Natural killer cell (primary cell): ENCODE results near the gene HIGD2A. TPM values are rescaled to one million over a fixed set of nuclear protein-coding genes. Genes with fewer than 3 reads are reported as not detected.
A peak's percentile ranks its signal among the peaks of the same experiment; 100 is the strongest.

Experiments used
- ATAC-seq, 3 donors: fragments of 150-1000 bp in 2 of 3; fragments of 200-7000 bp in 1 of 3; cut with Tn5 transposase; 1 replicate in 1 of 3; 2 replicates in 2 of 3; pipeline ENCODE4 v1.10.0; 2021; ENCODE audit warnings: mild to moderate bottlenecking in 2 of 3, moderate library complexity in 2 of 3
- DNase-seq, 2 donors: peaks; one replicate each; pipeline versions ENCODE4 v3.0.0 to v3.0.0-alpha.2; 2013 to 2021; ENCODE audit warnings: mixed read lengths in 1 of 2
- H3K27ac ChIP-seq: one replicate; pipeline ENCODE4 v1.5.1; 2013; ENCODE audit warnings: mild to moderate bottlenecking, low read length
- H3K27me3 ChIP-seq: one replicate; pipeline ENCODE4 v1.6.1; 2013; ENCODE audit warnings: low read length; ENCODE audit not compliant: control insufficient read depth, insufficient read depth
- H3K36me3 ChIP-seq: one replicate; pipeline ENCODE4 v1.6.1; 2013; ENCODE audit warnings: low read length; ENCODE audit not compliant: control insufficient read depth, insufficient read depth
- H3K4me1 ChIP-seq: one replicate; pipeline ENCODE4 v1.6.1; 2013; ENCODE audit warnings: low read length; ENCODE audit not compliant: control insufficient read depth, insufficient read depth
- H3K4me3 ChIP-seq: one replicate; pipeline ENCODE4 v1.5.1; 2013; ENCODE audit warnings: low read length
- H3K9me3 ChIP-seq: one replicate; pipeline ENCODE4 v1.6.1; 2013; ENCODE audit warnings: low read length; ENCODE audit not compliant: control insufficient read depth, insufficient read depth
- H3K27ac Mint-ChIP-seq, 2 donors: one replicate each; pipeline ENCODE4 v1.8.0; 2022; ENCODE audit warnings: mild to moderate bottlenecking in 2 of 2, mixed read lengths in 2 of 2, moderate library complexity in 1 of 2
- H3K27me3 Mint-ChIP-seq, 2 donors: one replicate each; pipeline ENCODE4 v1.8.0; 2022; ENCODE audit warnings: low read depth in 2 of 2, mixed read lengths in 2 of 2
- H3K36me3 Mint-ChIP-seq: one replicate; pipeline ENCODE4 v1.8.0; 2022; ENCODE audit warnings: mixed read lengths
- H3K4me1 Mint-ChIP-seq, 2 donors: one replicate each; pipeline ENCODE4 v1.8.0; 2022; ENCODE audit warnings: mixed read lengths in 2 of 2
- H3K4me3 Mint-ChIP-seq: one replicate; pipeline ENCODE4 v1.8.0; 2022; ENCODE audit warnings: mild to moderate bottlenecking, moderate library complexity, mixed read lengths
- H3K9me3 Mint-ChIP-seq, 2 donors: one replicate each; pipeline ENCODE4 v1.8.0; 2022; ENCODE audit warnings: mixed read lengths in 2 of 2
- WGBS: methylation state at CpG from one replicate; pipeline ENCODE4 v1.1.7; 2013; ENCODE audit warnings: missing lambda C conversion rate; ENCODE audit not compliant: insufficient coverage; 5-methylcytosine and 5-hydroxymethylcytosine counted together
- intact Hi-C: fragments of 100-400 bp; cut with micrococcal nuclease; formaldehyde crosslinking; loops from one replicate; pipeline ENCODE4 v1.14.2; 2022
- total RNA-seq, 4 donors: library from RNA; stranded (reverse); fragments of 120-200 nt in 1 of 4; gene quantifications; one replicate each; pipeline versions ENCODE4 v1.2.3 to v1.2.4, GENCODE V29; 2013 to 2022
- TF ChIP-seq, protein P1 (sequence below): fragments of 200-600 bp; IDR thresholded peaks from one replicate; pipeline ENCODE4 v1.8.0; 2022; ENCODE audit warnings: antibody characterized with exemption

Gene HIGD2A
- total RNA-seq, 3 donors from 2014 or later (not counting 1 experiment from before 2014, with no cell fraction given) = 83.5 to 90.2 (median 86.2) TPM

GRCh38 chr5:176416965-176417364 lies 28.4 kb downstream of the HIGD2A start:
- Mint-ChIP-seq H3K4me3 (peak overlapping the region; percentile 68), H3K27me3 (peaks cover 10% of the 10 kb centered on the region in 2 donors), H3K36me3 (no peaks in the 10 kb centered on the region), H3K9me3 (no peaks in the 10 kb centered on the region), H3K4me1 (peaks cover 26 to 41% of the 10 kb centered on the region in 2 donors), H3K27ac (peak overlapping the region; percentile 80 to 86)
- no peaks in the 10 kb centered on the region for H3K9me3 ChIP-seq
- intact Hi-C loops = loop anchor here (2.0 to 5.0 kb wide), 5 partner anchors 28 to 180 kb away; partner anchors contain the start of genes FAF2, HIGD2A, NOP16 and RNF44
- TF ChIP-seq, protein P1, sequence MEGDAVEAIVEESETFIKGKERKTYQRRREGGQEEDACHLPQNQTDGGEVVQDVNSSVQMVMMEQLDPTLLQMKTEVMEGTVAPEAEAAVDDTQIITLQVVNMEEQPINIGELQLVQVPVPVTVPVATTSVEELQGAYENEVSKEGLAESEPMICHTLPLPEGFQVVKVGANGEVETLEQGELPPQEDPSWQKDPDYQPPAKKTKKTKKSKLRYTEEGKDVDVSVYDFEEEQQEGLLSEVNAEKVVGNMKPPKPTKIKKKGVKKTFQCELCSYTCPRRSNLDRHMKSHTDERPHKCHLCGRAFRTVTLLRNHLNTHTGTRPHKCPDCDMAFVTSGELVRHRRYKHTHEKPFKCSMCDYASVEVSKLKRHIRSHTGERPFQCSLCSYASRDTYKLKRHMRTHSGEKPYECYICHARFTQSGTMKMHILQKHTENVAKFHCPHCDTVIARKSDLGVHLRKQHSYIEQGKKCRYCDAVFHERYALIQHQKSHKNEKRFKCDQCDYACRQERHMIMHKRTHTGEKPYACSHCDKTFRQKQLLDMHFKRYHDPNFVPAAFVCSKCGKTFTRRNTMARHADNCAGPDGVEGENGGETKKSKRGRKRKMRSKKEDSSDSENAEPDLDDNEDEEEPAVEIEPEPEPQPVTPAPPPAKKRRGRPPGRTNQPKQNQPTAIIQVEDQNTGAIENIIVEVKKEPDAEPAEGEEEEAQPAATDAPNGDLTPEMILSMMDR = no peak
- ATAC-seq = no peak
- H3K4me1 ChIP-seq = peaks cover 19% of the 10 kb centered on the region
- peak overlapping the region; percentile 45 for H3K27ac ChIP-seq
- H3K4me3 ChIP-seq = peak overlapping the region; percentile 21
- 88% methylated on average over 11 of the region's 11 CpGs for WGBS
- no peaks in the 10 kb centered on the region for H3K27me3 ChIP-seq
- H3K36me3 ChIP-seq = no peaks in the 10 kb centered on the region
- DNase-seq = no peak

- H3K27me3 ChIP-seq = no peaks in the 10 kb centered on the region
- intact Hi-C loops = loop anchor here (5.0 kb wide), 2 partner anchors 139 to 179 kb away; no protein-coding TSS in a partner anchor
- no peaks in the 10 kb centered on the region for H3K9me3 ChIP-seq
- Mint-ChIP-seq H3K36me3 (no peaks in the 10 kb centered on the region), H3K27ac (peak overlapping the region in 1 of 2 donors; percentile 45), H3K4me3 (no peak overlapping the region), H3K9me3 (no peaks in the 10 kb centered on the region), H3K27me3 (peaks cover 18 to 22% of the 10 kb centered on the region in 2 donors), H3K4me1 (peaks cover 20 to 30% of the 10 kb centered on the region in 2 donors)
- H3K4me1 ChIP-seq = peaks cover 19% of the 10 kb centered on the region
- no peak for ATAC-seq
- 94% methylated on average over 9 of the region's 9 CpGs for WGBS
- H3K4me3 ChIP-seq = no peak overlapping the region
- H3K36me3 ChIP-seq = no peaks in the 10 kb centered on the region
- H3K27ac ChIP-seq = no peak overlapping the region
- TF ChIP-seq, protein P1 = no peak
- DNase-seq = no peak
Measured at GRCh38 chr5:176418251-176418650, 29.7 kb downstream of the HIGD2A start.

DNA sequence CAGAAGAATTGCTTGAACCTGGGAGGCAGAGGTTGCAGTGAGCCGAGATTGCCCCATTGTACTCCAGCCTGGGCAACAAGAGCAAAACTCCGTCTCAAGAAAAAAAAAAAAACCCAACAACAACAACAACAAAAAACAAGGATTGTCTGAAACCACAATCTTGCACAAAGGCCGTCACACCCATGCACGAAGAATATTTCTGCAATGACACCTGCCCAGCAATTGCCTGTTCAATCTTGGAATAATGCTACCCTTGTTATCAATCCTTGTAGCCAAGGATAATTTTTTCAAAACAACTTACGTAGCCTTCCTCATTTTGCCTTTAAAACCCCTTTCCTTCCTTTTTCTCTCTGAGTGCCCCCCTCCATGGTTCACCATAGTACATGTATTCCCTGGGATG lies 31.5 kb downstream of the HIGD2A start:
- 89% methylated on average over 5 of the region's 5 CpGs for WGBS

More for the DNA sequence above, 31.5 kb downstream of the HIGD2A start:
- TF ChIP-seq, protein P1 = no peak
- Mint-ChIP-seq H3K36me3 (no peaks in the 10 kb centered on the region), H3K4me1 (peaks cover 10 to 12% of the 10 kb centered on the region in 2 donors), H3K4me3 (no peak overlapping the region), H3K9me3 (no peaks in the 10 kb centered on the region), H3K27me3 (peaks cover 20 to 22% of the 10 kb centered on the region in 2 donors), H3K27ac (no peak overlapping the region)
- ATAC-seq = no peak
- Histone ChIP-seq H3K4me3 (no peak overlapping the region), H3K27ac (no peak overlapping the region), H3K27me3 (no peaks in the 10 kb centered on the region), H3K4me1 (peaks cover 17% of the 10 kb centered on the region), H3K9me3 (no peaks in the 10 kb centered on the region), H3K36me3 (no peaks in the 10 kb centered on the region)
- DNase-seq = no peak
- intact Hi-C loops = no loop called here
